ENCODE data around the gene COL4A2. TPM values are rescaled to one million over a fixed set of nuclear protein-coding genes. Genes with fewer than 3 reads are reported as not detected.

The COL4A2 gene
- total RNA-seq, 1 donor from 2014 or later: 180 TPM

DNA sequence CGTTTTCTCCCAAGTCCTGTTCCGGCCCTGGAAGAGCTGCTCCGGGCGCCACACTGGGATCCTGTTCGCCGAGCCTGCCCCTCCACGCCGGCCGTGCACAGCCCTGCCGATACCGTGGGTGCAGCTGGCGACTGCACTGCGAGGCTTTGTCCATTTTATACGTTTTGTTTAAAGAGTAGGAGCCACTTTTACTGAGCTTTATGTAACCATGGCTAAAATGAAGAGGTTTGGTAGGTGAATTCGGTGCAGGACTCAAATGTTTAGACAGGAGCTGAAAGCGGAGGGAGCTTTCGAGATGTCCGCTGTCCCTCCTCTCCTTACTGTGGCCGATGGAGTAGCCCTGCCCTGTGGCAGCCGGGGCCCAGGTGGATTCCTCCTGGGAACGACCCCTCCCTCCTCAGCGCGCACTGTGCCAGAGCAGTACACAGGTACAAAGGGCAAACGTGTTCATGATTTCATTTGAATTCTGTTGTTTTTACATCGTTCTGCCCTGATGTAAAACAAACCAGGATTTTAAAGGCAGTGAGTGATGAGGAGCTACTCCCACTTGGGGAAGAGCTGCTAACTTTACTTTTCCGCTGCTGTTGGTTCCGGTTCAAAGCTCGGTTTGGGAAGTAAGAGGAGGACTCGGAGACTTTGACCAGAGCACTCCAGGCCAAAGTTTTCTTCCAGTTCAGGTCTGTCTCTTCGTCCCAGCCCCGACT is 1.7 kb downstream of the COL4A2 start:
- H3K4me3 ChIP-seq: peak overlapping the region; percentile 66 to 84
- no peak for DNase-seq (ENCODE audit: extremely low spot score in 2 of 2)
- no peaks in the 10 kb centered on the region for H3K36me3 ChIP-seq
- TF ChIP-seq POLR2AphosphoS5 (IDR thresholded peaks at IDR 0.05; ENCODE audit: insufficient read depth in 1 of 2, low read depth in 1 of 2) (peak in 1 of 2 donors; percentile 48), POLR2A (IDR thresholded peaks at IDR 0.05) (no peak)
- H3K27ac ChIP-seq: peak overlapping the region; percentile 95
- H3K4me1 ChIP-seq: peaks cover 57% of the 10 kb centered on the region
- no peaks in the 10 kb centered on the region for H3K27me3 ChIP-seq
- intact Hi-C loops (cut with DNase I): loop anchor here (5.0 kb wide), 2 partner anchors 62 to 88 kb away; no protein-coding TSS in a partner anchor
- no peaks in the 10 kb centered on the region for H3K9me3 ChIP-seq

DNA sequence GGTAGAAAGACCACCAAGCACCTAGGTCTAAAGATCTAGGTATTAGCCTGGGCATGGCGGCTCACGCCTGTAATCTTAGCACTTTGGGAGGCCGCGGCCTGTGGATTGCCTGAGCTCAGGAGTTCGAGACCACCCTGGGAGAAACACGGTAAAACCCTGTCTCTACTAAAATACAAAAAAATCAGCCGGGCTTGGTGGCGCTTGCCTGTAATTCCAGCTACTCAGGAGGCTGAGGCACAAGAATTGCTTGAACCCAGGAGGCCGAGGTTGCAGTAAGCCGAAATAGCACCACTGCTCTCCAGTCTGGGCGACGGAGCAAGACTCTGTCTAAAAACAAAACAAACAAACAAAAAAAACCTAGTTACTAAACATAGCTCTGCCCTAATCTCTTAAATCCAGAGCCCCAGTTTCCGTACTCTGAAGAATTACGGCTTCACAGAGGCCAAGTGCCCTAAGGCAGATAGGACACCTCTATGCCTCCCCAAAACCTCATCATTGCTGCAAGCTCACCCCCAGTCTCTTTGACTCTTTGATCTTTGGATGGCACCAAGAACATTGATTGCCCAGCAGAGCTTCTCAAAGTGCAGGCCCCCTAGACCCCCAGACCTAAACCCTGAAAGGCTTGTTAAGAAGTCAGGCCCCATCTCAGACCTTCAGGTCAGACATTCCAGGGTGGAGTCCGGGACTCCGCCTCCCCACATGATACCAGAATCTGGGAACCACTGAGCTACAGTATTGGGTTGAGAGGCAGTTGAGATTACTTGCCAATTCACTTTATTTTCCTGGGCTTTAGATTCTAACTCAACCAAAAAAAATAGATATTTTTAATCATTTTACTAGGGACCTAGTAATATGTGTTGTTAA is 2.8 kb downstream of the COL4A2 start:
- Histone ChIP-seq H3K36me3 (no peaks in the 10 kb centered on the region), H3K27me3 (no peaks in the 10 kb centered on the region), H3K4me3 (peak overlapping the region; percentile 66 to 84), H3K27ac (peak overlapping the region; percentile 95), H3K4me1 (peaks cover 57% of the 10 kb centered on the region), H3K9me3 (no peaks in the 10 kb centered on the region)
- TF ChIP-seq POLR2AphosphoS5 (IDR thresholded peaks at IDR 0.05; ENCODE audit: insufficient read depth in 1 of 2, low read depth in 1 of 2) (no peak), POLR2A (IDR thresholded peaks at IDR 0.05) (no peak)
- TF ChIP-seq, protein P1, sequence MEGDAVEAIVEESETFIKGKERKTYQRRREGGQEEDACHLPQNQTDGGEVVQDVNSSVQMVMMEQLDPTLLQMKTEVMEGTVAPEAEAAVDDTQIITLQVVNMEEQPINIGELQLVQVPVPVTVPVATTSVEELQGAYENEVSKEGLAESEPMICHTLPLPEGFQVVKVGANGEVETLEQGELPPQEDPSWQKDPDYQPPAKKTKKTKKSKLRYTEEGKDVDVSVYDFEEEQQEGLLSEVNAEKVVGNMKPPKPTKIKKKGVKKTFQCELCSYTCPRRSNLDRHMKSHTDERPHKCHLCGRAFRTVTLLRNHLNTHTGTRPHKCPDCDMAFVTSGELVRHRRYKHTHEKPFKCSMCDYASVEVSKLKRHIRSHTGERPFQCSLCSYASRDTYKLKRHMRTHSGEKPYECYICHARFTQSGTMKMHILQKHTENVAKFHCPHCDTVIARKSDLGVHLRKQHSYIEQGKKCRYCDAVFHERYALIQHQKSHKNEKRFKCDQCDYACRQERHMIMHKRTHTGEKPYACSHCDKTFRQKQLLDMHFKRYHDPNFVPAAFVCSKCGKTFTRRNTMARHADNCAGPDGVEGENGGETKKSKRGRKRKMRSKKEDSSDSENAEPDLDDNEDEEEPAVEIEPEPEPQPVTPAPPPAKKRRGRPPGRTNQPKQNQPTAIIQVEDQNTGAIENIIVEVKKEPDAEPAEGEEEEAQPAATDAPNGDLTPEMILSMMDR (IDR thresholded peaks at IDR 0.05): no peak
- intact Hi-C loops (cut with DNase I): loop anchor here (5.0 kb wide), 2 partner anchors 63 to 87 kb away; no protein-coding TSS in a partner anchor
- DNase-seq (ENCODE audit: extremely low spot score in 2 of 2): no peak

DNA sequence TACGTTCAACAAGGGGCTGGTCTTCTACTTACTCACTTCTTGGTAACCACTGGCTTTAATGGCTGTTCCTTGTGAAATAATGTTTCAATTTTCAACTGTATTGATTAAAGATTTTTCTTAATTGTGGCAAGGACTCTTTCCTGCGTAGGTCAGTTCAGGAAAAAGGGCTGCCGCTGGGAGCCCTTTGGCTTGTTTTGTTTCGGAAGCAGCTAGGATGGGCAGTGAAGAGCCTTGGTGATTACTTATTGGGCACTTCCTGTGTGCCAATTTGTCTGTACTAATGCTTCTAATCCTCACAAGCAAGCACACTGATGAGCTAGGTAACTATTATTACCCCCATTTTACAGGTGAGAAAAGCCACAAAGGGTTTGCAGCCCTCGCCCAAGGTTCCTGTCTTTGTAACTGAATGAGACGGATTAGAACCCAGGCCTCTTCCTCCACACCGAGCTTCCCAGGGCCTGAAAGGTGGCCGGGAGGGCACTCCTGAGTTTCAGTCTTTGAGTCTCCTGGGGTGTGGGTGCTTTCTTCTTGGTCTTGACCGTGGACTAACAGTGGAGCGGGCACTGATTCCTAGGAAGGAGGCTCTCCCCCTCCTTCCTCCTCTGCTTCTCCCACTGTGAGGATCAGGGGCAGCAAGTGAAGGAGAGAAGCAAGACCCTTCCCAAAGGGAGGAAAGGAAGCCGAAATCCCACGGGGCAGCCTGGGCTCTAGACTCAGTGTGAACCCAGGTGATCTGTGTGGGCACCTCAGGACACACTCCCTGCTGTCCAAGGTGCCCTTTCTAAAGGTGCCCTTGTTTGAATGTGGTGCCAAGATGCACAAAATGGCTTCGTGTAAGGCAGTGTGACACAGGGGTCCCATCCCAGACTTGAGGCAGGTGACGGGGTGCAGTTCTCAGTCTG is 3.7 kb downstream of the COL4A2 start:
- DNase-seq (ENCODE audit: extremely low spot score in 2 of 2): no peak
- Histone ChIP-seq H3K27me3 (no peaks in the 10 kb centered on the region), H3K9me3 (no peaks in the 10 kb centered on the region), H3K27ac (peak overlapping the region; percentile 95), H3K36me3 (no peaks in the 10 kb centered on the region), H3K4me1 (peaks cover 58% of the 10 kb centered on the region), H3K4me3 (peak overlapping the region; percentile 9 to 30)
- TF ChIP-seq POLR2A (IDR thresholded peaks at IDR 0.05) (no peak), POLR2AphosphoS5 (IDR thresholded peaks at IDR 0.05; ENCODE audit: insufficient read depth in 1 of 2, low read depth in 1 of 2) (no peak)
- TF ChIP-seq, protein P1 (IDR thresholded peaks at IDR 0.05): no peak
- intact Hi-C loops (cut with DNase I): no loop called here

DNA sequence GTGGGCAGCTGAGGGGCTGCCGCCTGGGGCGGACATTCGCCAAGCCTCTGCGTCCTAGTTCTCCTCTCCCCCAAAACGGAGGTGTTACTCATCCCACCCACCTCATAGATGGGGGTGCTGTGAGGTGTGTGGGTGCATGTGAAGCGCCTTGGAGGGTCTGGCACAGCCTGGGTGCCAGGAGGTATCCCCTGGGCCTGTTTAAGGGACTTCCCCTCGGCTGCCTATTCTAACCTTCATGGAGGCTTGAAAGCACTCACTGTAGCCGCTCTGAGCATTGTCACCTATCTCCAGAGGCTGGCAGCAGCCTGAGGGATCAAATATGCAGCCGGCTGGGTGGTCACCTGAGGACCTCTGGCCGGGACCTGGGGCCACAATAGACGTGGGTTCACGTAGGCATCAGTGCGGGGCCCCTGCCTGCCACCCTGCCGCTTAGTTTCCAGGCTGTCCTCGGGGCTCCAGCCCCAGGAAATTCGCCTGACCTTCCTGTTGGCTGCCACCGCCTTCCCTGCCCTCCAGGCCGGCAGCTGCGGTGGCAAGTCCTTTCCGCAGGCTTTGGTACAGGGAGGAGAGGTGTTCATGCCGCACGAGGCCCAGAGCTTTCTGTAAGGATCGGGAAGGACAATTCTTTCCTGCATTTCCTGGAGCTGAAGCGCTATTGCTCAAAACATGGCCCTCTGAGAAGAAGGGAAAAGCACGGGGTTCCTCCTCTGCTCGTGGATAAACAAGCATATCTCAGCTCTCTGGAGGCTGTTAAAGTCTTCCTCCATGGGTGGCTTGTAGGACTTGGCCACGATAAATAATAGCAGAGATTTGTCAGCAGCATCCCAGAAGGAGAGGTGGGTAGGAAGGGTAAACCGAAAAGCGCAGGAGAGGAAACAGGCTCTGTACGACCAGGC is 4.6 kb downstream of the COL4A2 start:
- Histone ChIP-seq H3K36me3 (peaks cover 0 to 2% of the 10 kb centered on the region in 2 donors), H3K27me3 (no peaks in the 10 kb centered on the region), H3K9me3 (no peaks in the 10 kb centered on the region), H3K4me3 (peak overlapping the region; percentile 9 to 30), H3K4me1 (peaks cover 62% of the 10 kb centered on the region), H3K27ac (peak overlapping the region; percentile 95)
- intact Hi-C loops (cut with DNase I): no loop called here
- TF ChIP-seq POLR2AphosphoS5 (IDR thresholded peaks at IDR 0.05; ENCODE audit: insufficient read depth in 1 of 2, low read depth in 1 of 2): peak in 1 of 2 donors; percentile 43
- TF ChIP-seq, protein P1 (IDR thresholded peaks at IDR 0.05): no peak
- no peak for DNase-seq (ENCODE audit: extremely low spot score in 2 of 2)

All from vagina (tissue), 2 donors.